Measurements from ENCODE around the gene SLC7A6. TPM values are rescaled to one million over a fixed set of nuclear protein-coding genes. Genes with fewer than 3 reads are reported as not detected.
"Not testable (repeated sequence)": the region's sequence is repeated elsewhere in the genome, so short reads cannot be mapped to it uniquely, and the experiment has no call there.

Gene SLC7A6
- total and polyA plus RNA-seq, 5 donors = 25.0 to 60.7 (median 45.0) TPM

DNA sequence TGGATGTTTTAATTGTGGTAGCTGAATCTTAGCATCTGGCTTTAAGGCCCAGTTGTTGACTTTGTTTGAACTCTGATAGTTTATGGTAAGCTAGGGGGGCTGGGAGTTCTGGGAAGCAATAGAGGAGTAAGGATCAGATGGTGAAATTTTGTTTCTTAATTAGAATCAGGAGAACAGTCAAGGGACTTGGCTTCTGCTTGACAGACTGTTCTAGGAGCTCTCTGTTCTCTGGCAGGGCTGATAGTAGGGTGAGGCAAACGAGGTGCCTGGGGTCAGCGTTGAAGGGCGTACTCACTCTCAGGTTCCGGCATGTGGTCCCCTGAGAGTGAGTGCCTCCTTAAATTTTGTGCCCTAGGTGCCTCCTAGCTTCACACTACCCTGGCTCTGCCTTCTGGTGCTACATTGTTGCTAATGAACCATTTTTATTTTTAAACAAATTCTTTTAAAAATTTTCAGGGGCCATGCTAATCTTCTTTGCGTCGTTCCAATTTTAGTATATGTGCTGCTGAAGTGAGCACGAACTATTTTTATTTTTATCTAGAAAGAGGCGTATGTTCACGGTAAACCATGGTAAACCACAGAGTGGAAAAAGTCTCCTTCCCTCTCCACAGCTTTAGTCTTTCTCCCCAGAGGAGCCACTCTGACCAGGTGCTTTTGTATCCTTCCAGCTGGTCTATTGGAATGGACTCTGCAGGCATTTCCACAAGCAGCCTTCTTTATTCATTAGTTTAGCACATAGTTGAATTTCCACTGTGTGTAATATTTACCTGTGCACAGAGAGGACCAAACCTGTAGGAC is 19.7 kb downstream of the SLC7A6 start:
- intact Hi-C loops (cut with DNase I) = no loop called here
- no peaks in the 10 kb centered on the region for H3K27me3 ChIP-seq (ENCODE audit: control insufficient read depth, insufficient read depth)
- H3K9me3 ChIP-seq (ENCODE audit: control insufficient read depth, low read length) = no peaks in the 10 kb centered on the region
- peaks cover 33% of the 10 kb centered on the region for H3K4me1 ChIP-seq (ENCODE audit: control insufficient read depth, insufficient read depth, low read length)
- H3K27ac ChIP-seq (ENCODE audit: low read length) = peak overlapping the region; percentile 99
- peak in 1 of 3 donors; percentile 63 for DNase-seq
- 49% methylated on average over 9 of the region's 9 CpGs for WGBS
- peak; percentile 42 to 69 for ATAC-seq
- H3K4me3 ChIP-seq (ENCODE audit: low read length) = no peak overlapping the region

DNA sequence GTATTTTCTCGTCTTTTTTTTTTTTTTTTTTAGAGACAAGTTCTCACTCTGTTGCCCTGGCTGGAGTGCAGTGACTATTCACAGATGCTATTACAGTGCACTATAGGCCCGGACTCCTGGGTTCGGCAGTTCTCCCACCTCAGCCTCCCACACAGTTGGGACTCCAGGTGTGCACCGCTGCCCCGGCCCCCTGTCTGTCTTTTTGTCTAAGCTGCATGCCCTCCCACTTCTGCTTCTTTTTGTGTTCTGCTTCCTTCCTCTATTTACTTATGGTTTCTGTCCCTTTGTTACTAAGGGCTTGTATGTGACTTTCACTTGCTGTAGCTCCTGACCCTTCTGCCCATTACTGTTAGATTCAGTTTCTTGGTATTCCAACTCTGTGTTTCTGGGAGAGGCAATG is 20.5 kb downstream of the SLC7A6 start:
- Histone ChIP-seq H3K27ac (ENCODE audit: low read length) (peak overlapping the region; percentile 84), H3K27me3 (ENCODE audit: control insufficient read depth, insufficient read depth) (no peaks in the 10 kb centered on the region), H3K9me3 (ENCODE audit: control insufficient read depth, low read length) (no peaks in the 10 kb centered on the region), H3K4me3 (ENCODE audit: low read length) (no peak overlapping the region), H3K4me1 (ENCODE audit: control insufficient read depth, insufficient read depth, low read length) (peaks cover 36% of the 10 kb centered on the region)
- intact Hi-C loops (cut with DNase I) = no loop called here
- ATAC-seq = no peak
- 49% methylated on average over 5 of the region's 5 CpGs for WGBS
- peak in 1 of 3 donors; percentile 60 for DNase-seq

- no peak for DNase-seq
- H3K27me3 ChIP-seq (ENCODE audit: control insufficient read depth, insufficient read depth) = no peaks in the 10 kb centered on the region
- no peak overlapping the region for H3K4me3 ChIP-seq (ENCODE audit: low read length)
- ATAC-seq = no peak
- intact Hi-C loops (cut with DNase I) = no loop called here
- peaks cover 38% of the 10 kb centered on the region for H3K4me1 ChIP-seq (ENCODE audit: control insufficient read depth, insufficient read depth, low read length)
- 88% methylated on average over 3 of the region's 3 CpGs for WGBS
- no peaks in the 10 kb centered on the region for H3K9me3 ChIP-seq (ENCODE audit: control insufficient read depth, low read length)
- H3K27ac ChIP-seq (ENCODE audit: low read length) = peak overlapping the region; percentile 84
Measured at GRCh38 chr16:68285683-68286082, 21.4 kb downstream of the SLC7A6 start.

DNA sequence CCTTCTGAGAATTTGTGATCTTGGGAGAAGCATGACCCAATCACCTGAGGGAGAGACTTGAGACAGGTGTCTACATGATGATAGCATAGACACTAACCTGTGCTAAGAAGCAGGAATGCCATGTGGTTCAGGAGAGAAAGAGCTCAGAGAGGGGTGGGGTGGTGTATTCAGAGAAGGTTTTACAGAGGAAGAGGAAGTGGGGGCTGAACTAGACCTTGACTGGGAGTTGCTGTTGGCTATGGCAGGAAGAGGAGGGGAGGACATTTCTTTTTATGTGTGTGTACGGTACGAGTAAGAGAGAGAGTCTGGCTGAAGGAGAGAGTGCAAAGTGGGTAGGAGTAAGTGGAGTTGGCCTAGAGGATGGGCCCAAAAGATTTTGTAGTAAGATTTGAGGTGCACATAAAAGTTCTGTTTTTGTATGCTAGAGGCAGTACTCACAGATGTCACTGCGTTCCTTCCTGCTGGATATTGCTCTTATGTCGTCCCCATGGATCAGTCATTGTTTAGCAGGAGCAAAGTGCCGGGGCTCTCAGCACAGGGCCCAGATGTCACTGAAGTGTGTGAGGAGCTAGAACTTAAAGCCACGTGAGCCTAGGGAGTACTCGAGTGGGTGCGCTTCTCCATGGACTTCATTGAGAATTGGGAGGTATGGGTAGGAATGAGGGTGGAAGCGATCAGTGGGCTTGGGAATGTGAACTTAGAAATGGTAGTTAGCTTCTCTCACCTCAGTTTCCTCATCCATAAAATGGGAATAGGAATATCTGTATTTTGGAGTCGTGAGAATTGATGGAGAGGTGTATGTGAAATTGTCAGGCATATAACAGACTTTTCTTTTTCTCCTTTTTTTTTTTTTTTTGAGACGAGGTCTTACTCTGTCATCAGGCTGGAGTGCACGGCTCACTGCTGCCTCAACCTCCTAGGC is 22.1 kb downstream of the SLC7A6 start:
- H3K4me3 ChIP-seq (ENCODE audit: low read length) = no peak overlapping the region
- H3K4me1 ChIP-seq (ENCODE audit: control insufficient read depth, insufficient read depth, low read length) = peaks cover 39% of the 10 kb centered on the region
- peak overlapping the region; percentile 90 for H3K27ac ChIP-seq (ENCODE audit: low read length)
- DNase-seq (no peak), ATAC-seq (peak in 1 of 2 donors; percentile 17)
- no peaks in the 10 kb centered on the region for H3K27me3 ChIP-seq (ENCODE audit: control insufficient read depth, insufficient read depth)
- intact Hi-C loops (cut with DNase I) = no loop called here
- no peaks in the 10 kb centered on the region for H3K9me3 ChIP-seq (ENCODE audit: control insufficient read depth, low read length)
- WGBS = 68% methylated on average over 12 of the region's 12 CpGs

DNA sequence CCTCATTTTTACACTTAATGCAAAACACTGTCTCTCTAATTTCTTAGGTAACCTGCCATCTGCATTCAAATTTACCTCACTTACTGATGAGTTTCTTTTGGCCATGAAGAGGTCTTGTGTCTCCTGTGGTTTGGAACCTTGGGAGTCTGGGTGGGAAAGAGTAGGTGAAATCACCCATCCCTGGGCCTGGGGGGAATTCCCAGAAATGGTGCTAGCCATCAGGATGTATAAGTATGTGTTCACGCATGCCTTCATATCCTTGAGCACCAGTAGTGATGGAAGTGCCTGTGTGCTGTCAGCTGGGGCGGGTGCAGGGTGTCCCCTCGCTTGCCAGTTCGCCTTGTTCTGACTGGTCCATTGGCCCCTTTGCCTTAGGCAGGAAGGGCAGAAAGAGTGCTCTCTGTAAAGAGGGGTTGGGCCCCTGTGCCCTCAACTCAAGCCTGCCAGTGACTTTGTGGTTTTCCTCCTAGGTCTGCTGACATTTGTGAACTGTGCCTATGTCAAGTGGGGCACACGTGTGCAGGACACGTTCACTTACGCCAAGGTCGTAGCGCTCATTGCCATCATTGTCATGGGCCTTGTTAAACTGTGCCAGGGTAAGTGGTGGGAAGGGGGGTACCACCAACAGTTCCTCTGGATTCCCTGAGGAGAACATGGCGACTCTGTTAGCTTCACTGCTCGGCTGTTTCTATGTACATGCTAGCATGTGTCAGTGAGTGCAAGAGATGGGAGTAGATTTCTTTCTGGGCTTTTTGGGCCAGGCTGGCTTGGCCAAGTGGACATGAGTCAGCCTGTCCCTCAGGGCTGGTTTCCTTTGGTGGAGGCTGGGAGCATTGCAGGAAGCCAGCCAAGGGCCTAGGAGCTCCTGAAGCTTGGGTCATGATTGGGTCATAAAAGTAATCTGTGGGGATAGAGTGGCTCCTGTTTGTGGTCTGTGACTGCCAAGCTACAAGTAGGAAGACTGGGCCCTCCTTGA is 23.2 kb downstream of the SLC7A6 start:
- 73% methylated on average over 11 of the region's 11 CpGs for WGBS
- intact Hi-C loops (cut with DNase I) = no loop called here
- no peak overlapping the region for H3K4me3 ChIP-seq (ENCODE audit: low read length)
- peak overlapping the region; percentile 90 for H3K27ac ChIP-seq (ENCODE audit: low read length)
- no peaks in the 10 kb centered on the region for H3K27me3 ChIP-seq (ENCODE audit: control insufficient read depth, insufficient read depth)
- no peaks in the 10 kb centered on the region for H3K9me3 ChIP-seq (ENCODE audit: control insufficient read depth, low read length)
- peak; percentile 90 to 94 (median 91) for DNase-seq
- H3K4me1 ChIP-seq (ENCODE audit: control insufficient read depth, insufficient read depth, low read length) = peaks cover 41% of the 10 kb centered on the region
- peak; percentile 83 to 85 for ATAC-seq

- no peaks in the 10 kb centered on the region for H3K9me3 ChIP-seq (ENCODE audit: control insufficient read depth, low read length)
- DNase-seq (no peak), ATAC-seq (peak; percentile 4 to 27)
- H3K4me3 ChIP-seq (ENCODE audit: low read length) = no peak overlapping the region
- H3K27ac ChIP-seq (ENCODE audit: low read length) = peak overlapping the region; percentile 90
- 59% methylated on average over 1 of the region's 1 CpG for WGBS
- no peaks in the 10 kb centered on the region for H3K27me3 ChIP-seq (ENCODE audit: control insufficient read depth, insufficient read depth)
- H3K4me1 ChIP-seq (ENCODE audit: control insufficient read depth, insufficient read depth, low read length) = peaks cover 40% of the 10 kb centered on the region
- intact Hi-C loops (cut with DNase I) = no loop called here
Measured at GRCh38 chr16:68288252-68288650, 23.9 kb downstream of the SLC7A6 start.

- intact Hi-C loops (cut with DNase I); H3K9me3 ChIP-seq (ENCODE audit: control insufficient read depth, low read length); H3K27me3 ChIP-seq (ENCODE audit: control insufficient read depth, insufficient read depth); H3K4me3 ChIP-seq (ENCODE audit: low read length); DNase-seq; ATAC-seq: not testable (repeated sequence)
- peak overlapping the region; percentile 90 for H3K27ac ChIP-seq (ENCODE audit: low read length)
- H3K4me1 ChIP-seq (ENCODE audit: control insufficient read depth, insufficient read depth, low read length) = peaks cover 39% of the 10 kb centered on the region
- 91% methylated on average over 9 of the region's 9 CpGs for WGBS
Measured at GRCh38 chr16:68288796-68289195, 24.5 kb downstream of the SLC7A6 start.

DNA sequence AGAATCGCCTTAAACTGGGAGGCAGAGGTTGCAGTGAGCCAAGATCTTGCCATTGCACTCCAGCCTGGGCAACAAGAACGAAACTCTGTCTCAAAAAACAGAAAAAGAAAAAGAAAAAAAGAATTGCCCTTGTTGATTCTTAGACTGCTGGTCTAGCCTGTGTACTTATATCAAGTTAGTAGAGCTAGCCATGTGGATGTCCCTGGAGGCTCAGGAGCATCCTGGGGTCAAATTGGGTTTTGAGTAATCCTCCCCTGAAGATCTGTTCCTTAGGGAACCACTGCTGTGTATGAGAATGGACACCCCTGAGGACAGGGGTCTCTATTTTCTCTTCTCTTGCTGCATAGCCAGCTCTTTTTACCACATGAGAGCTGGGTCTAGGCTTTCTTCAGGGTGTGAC is 24.9 kb downstream of the SLC7A6 start:
- intact Hi-C loops (cut with DNase I) = no loop called here
- Histone ChIP-seq H3K4me1 (ENCODE audit: control insufficient read depth, insufficient read depth, low read length) (peaks cover 37% of the 10 kb centered on the region), H3K27me3 (ENCODE audit: control insufficient read depth, insufficient read depth) (no peaks in the 10 kb centered on the region), H3K27ac (ENCODE audit: low read length) (peak overlapping the region; percentile 65), H3K4me3 (ENCODE audit: low read length) (no peak overlapping the region), H3K9me3 (ENCODE audit: control insufficient read depth, low read length) (no peaks in the 10 kb centered on the region)
- WGBS = 93% methylated on average over 2 of the region's 2 CpGs
- no peak for DNase-seq
- ATAC-seq = no peak

DNA sequence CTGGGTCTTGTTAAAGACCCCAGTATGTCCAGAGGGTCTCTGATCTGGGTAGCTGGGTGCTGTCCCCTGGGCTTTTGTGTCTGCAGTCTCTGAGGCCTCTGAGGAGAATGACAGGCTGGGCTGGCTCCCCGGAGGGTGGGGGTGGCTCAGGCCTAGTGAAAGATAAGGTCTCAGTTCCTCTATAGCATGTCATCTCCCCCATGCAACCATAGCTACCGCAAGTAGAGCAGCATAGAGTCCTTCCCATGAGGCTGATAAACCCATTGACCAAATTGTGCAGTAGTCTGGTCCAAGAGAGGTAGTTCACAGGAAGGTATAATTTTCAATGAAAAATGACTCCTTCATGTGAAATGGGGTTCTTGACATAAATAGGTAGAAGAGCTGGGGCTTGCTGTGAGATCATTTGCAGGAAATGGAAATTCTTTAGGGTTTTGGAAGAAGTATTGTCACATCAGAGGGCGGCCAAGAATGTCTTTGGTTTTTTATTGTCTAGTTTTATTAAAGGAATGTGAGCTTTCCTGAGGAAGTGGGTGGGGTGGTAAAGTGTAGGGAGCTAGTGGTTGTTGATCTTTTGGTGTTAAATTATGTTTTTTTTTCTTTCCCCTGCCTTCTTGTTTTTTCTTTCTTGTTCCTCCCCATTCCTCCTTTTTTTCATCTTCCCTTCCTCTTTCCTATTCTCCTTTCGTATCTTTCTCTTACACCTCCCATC is 25.4 kb downstream of the SLC7A6 start:
- ATAC-seq (peak in 1 of 2 donors; percentile 42), DNase-seq (no peak)
- H3K4me1 ChIP-seq (ENCODE audit: control insufficient read depth, insufficient read depth, low read length) = peaks cover 36% of the 10 kb centered on the region
- no peaks in the 10 kb centered on the region for H3K27me3 ChIP-seq (ENCODE audit: control insufficient read depth, insufficient read depth)
- no peaks in the 10 kb centered on the region for H3K9me3 ChIP-seq (ENCODE audit: control insufficient read depth, low read length)
- 46% methylated on average over 4 of the region's 4 CpGs for WGBS
- no peak overlapping the region for H3K4me3 ChIP-seq (ENCODE audit: low read length)
- intact Hi-C loops (cut with DNase I) = no loop called here
- peak overlapping the region; percentile 72 for H3K27ac ChIP-seq (ENCODE audit: low read length)

GRCh38 chr16:68290450-68290849 is 26.1 kb downstream of the SLC7A6 start:
- Histone ChIP-seq H3K4me3 (ENCODE audit: low read length) (no peak overlapping the region), H3K27ac (ENCODE audit: low read length) (peak overlapping the region; percentile 72), H3K27me3 (ENCODE audit: control insufficient read depth, insufficient read depth) (no peaks in the 10 kb centered on the region), H3K4me1 (ENCODE audit: control insufficient read depth, insufficient read depth, low read length) (peaks cover 30% of the 10 kb centered on the region), H3K9me3 (ENCODE audit: control insufficient read depth, low read length) (no peaks in the 10 kb centered on the region)
- no peak for ATAC-seq
- WGBS = 62% methylated on average over 6 of the region's 6 CpGs
- no peak for DNase-seq
- intact Hi-C loops (cut with DNase I) = no loop called here
